ENCODE data around the gene STAT5A.

GRCh38 chr17:42270596-42270995 lies 17.7 kb upstream of the STAT5A start:
- TF ChIP-seq POLR2AphosphoS5 (IDR thresholded peaks at IDR 0.05; ENCODE audit: control insufficient read depth, insufficient read depth, low read depth, low read length) = no peak
- no peak for TF ChIP-seq TAF1 (IDR thresholded peaks at IDR 0.05; ENCODE audit: control insufficient read depth, extremely low read depth, insufficient read depth, low read length, severe bottlenecking)
- TF ChIP-seq HDAC2 (IDR thresholded peaks at IDR 0.05) = no peak
- no peak for TF ChIP-seq ZBTB7A (IDR thresholded peaks at IDR 0.05; ENCODE audit: borderline replicate concordance, control insufficient read depth, low read depth, low read length)
- TF ChIP-seq ATF3 (IDR thresholded peaks at IDR 0.05) = no peak
- TF ChIP-seq ATF3 (CRISPR knock-in tag; conservative IDR thresholded peaks at IDR 0.05) = no peak
- TF ChIP-seq ZNF140 (CRISPR knock-in tag; IDR thresholded peaks at IDR 0.05) = no peak
- TF ChIP-seq CTCF (IDR thresholded peaks at IDR 0.05 in 2 of 3, conservative IDR thresholded peaks at IDR 0.05 in 1 of 3; ENCODE audit: insufficient read depth in 2 of 3, low read depth in 1 of 3, low read length in 3 of 3) = no peak

Measured in K562 (cell line).